GM19468 (cell line): ENCODE data around the gene YAP1.
A peak's percentile ranks its signal among the peaks of the same experiment; 100 is the strongest.

Experiments
- ATAC-seq: cut with Tn5 transposase; IDR thresholded peaks from one replicate; pipeline ENCODE4 v1.9.1; 2021; ENCODE audit warnings: mild to moderate bottlenecking, moderate library complexity, moderate number of reproducible peaks; ENCODE audit not compliant: unreplicated experiment; ENCODE audit errors: extremely low read depth

The YAP1 gene

DNA sequence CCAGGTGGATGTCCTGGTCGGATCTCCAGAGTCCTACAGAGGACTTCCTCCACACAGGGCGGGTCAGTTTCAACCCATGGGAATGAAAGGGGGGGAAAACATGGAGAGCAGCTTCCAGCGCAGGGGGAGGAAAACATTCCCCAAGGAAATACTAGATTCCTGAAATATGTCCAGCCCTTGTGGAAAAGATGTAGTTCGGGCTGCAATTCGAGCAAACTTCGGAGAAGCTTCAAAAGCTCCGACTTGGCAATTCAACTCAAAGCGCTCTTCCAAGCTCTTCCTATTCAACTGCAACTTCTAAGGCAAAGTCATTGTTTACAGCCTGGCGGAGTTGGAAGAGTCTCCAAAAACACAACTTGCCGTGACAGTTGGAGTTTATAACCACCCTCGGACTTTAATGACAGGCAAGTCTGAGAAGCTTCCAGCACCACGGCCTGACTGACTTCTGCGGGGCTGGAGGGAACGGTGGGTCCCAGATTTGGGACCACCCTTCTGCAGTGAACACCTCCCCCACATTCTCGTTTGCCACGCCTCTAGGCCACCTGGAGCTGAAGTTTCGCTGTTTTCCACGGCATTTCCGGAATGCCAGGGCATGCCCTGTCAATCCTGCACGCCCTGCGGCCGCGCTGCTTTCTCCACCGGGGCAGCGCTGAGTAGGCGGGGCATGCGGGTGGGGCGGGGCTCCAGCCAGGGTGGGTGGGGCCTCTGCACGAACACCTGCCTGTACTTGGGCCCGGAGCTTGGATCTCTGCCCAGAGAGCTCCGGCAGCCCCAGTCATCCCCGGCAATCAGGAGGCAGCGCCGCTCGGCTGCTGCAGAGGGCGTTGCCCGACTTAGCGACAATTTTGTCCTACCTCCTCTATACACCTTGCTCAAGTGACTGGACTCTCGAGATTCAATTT lies 158.1 kb downstream of the YAP1 start:
- ATAC-seq, result peak; percentile 86

- no peak for ATAC-seq
These were observed 158.8 kb downstream of the YAP1 start for GRCh38 chr11:102268985-102269470.

GRCh38 chr11:102269927-102270326 lies 159.7 kb downstream of the YAP1 start:
- ATAC-seq, result no peak

GRCh38 chr11:102272047-102272824 lies 162.0 kb downstream of the YAP1 start:
- no peak for ATAC-seq

DNA sequence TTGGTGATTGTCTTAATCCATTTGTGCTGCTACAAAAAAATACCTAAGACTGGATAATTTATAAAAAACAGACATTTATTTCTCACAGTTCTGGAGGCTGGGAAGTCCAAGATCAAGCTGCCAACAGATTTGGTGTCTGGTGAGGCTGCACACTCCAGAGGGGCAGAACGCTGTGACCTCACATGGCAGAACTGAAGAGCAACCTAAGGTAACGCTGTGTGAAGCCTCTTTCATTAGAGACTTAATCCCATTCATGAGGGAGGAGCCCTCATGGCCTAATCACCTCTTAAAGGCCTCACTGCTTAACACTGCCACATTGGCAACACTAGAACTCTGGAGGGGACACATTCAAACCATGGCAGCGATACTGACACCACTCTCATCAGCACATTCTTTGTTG lies 164.4 kb downstream of the YAP1 start:
- no peak for ATAC-seq

GRCh38 chr11:102276362-102276761 lies 166.1 kb downstream of the YAP1 start:
- no peak for ATAC-seq

DNA sequence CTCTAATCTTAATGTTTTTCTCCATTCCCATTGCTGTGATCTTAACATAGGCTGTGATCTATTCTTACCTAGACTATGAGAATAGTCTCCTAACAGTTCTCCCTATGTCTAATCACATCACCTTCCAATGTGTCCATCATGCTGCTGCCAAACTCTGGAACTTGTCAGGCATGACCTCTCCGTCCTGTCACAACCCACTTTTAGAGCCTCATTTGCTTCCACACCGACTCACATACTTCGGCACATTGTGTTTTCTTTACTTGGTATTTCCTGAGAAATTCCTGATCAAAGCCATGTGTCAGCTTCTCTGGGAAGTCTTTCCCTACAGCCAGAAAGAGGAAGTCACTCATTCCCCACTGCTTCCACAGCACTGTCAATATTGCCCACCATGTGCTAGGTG lies 166.5 kb downstream of the YAP1 start:
- ATAC-seq, result no peak

DNA sequence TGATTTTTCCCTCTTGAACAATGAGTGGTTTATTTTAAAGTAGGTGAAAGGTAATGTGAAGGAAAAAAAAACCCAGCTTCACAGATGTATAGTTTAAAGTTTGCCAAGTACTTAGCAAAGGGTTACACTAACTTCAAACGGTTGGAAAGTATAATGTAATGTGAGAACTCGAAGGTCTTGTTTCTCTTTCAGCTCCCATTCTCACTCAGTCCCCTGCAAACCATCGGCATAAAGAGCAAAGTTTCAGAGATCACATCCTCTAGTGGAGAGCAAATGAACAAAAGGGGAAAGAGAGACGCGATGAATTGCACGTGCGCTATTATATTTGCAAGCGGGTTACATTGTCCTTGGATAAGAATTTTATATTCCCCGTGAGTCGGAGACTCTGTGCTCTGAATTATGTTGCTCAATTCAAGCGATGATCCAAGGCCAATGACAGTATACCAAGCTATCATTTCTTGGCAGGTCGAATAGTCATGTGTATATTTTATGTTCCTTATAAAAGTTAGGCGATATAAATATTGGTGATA lies 169.5 kb downstream of the YAP1 start:
- no peak for ATAC-seq

DNA sequence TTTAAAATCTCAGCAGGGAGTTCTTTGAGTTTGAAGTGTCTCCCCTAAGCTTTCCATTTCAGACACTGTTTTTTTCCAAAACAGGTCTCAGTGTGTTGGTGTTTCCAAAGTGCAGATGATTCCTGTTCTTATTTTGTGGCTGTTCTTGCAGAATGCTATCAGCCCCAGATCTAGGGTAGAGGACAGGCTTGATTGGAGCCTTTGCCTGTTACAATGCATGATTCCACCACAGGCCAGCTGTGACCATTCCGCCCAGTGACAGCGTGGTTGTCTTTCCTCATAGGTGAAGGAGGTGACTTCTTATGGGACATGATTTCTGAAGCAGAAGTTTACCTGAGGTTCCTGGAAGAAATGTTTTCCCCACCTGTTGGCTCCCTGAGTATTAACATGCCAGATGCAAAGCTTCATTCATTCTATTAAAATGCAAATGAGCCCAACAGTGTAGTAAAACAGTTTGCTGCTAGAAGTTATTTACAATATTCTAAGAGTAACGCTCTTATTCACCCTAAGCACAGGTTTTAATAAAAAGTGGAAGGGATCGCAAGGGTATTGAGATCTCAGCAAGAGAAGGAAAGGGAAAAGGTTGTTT lies 170.1 kb downstream of the YAP1 start:
- ATAC-seq, result no peak
